SU-DHL-6 (cell line): Measurements from ENCODE around the gene SERINC5.
A peak's percentile ranks its signal among the peaks of the same experiment; 100 is the strongest.

Experiments
- H2AFZ ChIP-seq: fragments of 200-600 bp; sonication (generic); 2 replicates; pipeline ENCODE4 v1.6.1; 2014; ENCODE audit warnings: low read depth, mild to moderate bottlenecking, moderate library complexity, mixed read lengths, antibody characterized with exemption, low read length; ENCODE audit not compliant: severe bottlenecking
- H3F3A ChIP-seq: fragments of 200-600 bp; shearing (Covaris generic); 2 replicates; pipeline ENCODE4 v1.6.0; 2016; ENCODE audit warnings: antibody characterized with exemption, mild to moderate bottlenecking; ENCODE audit not compliant: insufficient read depth
- H3K27ac ChIP-seq: fragments of 200-600 bp; sonication (generic); 2 replicates; pipeline ENCODE4 v1.5.1; 2016; ENCODE audit warnings: low read depth, mild to moderate bottlenecking, low read length, moderate library complexity, mixed read lengths
- H3K27me3 ChIP-seq: fragments of 200-600 bp; sonication (generic), shearing (Covaris generic); 2 replicates; pipeline ENCODE4 v1.6.0; 2014; ENCODE audit warnings: mild to moderate bottlenecking, low read length
- H3K36me3 ChIP-seq: fragments of 200-600 bp; sonication (generic); 2 replicates; pipeline ENCODE4 v1.6.1; 2014; ENCODE audit warnings: mild to moderate bottlenecking, low read length, mixed read lengths
- H3K4me2 ChIP-seq: fragments of 300-600, 200-600 bp; shearing (Covaris generic), sonication (generic); 2 replicates; pipeline ENCODE4 v1.6.0; 2014; ENCODE audit warnings: low read length, low read depth, mild to moderate bottlenecking; ENCODE audit not compliant: poor library complexity, severe bottlenecking
- H3K4me3 ChIP-seq: fragments of 200-600 bp; sonication (generic); 2 replicates; pipeline ENCODE4 v1.5.1; 2014; ENCODE audit warnings: antibody characterized with exemption, low read length, mild to moderate bottlenecking, mixed read lengths; ENCODE audit not compliant: insufficient read depth, poor library complexity, severe bottlenecking
- H3K79me2 ChIP-seq: fragments of 200-600 bp; sonication (generic); 2 replicates; pipeline ENCODE4 v1.6.1; 2014; ENCODE audit warnings: mild to moderate bottlenecking, low read length, moderate library complexity; ENCODE audit not compliant: insufficient read depth
- H3K9ac ChIP-seq: fragments of 200-600 bp; sonication (generic); 2 replicates; pipeline ENCODE4 v1.7.0; 2014; ENCODE audit warnings: mild to moderate bottlenecking, low read length
- H3K9me2 ChIP-seq: fragments of 200-600 bp; sonication (generic); replicated peaks from 2 replicates; pipeline ENCODE4 v1.6.1; 2014; ENCODE audit warnings: low read length; ENCODE audit not compliant: insufficient read depth
- H3K9me3 ChIP-seq: fragments of 200-600 bp; sonication (generic); 2 replicates; pipeline ENCODE4 v1.6.1; 2014; ENCODE audit warnings: low read length, mixed read lengths; ENCODE audit not compliant: insufficient read depth
- H4K20me1 ChIP-seq: fragments of 200-600 bp; sonication (generic); 2 replicates; pipeline ENCODE4 v1.6.1; 2014; ENCODE audit warnings: low read depth, mild to moderate bottlenecking, antibody characterized with exemption, low read length, moderate library complexity, mixed read lengths
- CTCF ChIP-seq: fragments of 200-600 bp; sonication (generic); IDR thresholded peaks from one replicate; pipeline ENCODE4 v1.5.1; 2017; ENCODE audit warnings: antibody characterized with exemption, mild to moderate bottlenecking, low read length, moderate library complexity; ENCODE audit not compliant: insufficient read depth, poor library complexity, severe bottlenecking
- EZH2phosphoT487 ChIP-seq: fragments of 200-600 bp; sonication (generic), shearing (Covaris generic); conservative IDR thresholded peaks from 2 replicates; pipeline ENCODE4 v1.6.1; 2018; ENCODE audit warnings: mild to moderate bottlenecking, antibody characterized with exemption, low read length, moderate library complexity, mixed read lengths

SERINC5 gene

GRCh38 chr5:80194468-80194867 is 61.4 kb downstream of the SERINC5 start:
- peak overlapping the region; percentile 2 for H3K4me3 ChIP-seq
- no peaks in the 10 kb centered on the region for H3K9me2 ChIP-seq
- H3K9ac ChIP-seq = peak overlapping the region; percentile 68
- no peak overlapping the region for H2AFZ ChIP-seq
- TF ChIP-seq CTCF = no peak
- no peak for TF ChIP-seq EZH2phosphoT487
- H3K79me2 ChIP-seq = peaks cover 87% of the 10 kb centered on the region
- peak overlapping the region; percentile 99 for H3K27ac ChIP-seq
- H3F3A ChIP-seq = peaks cover 68% of the 10 kb centered on the region
- peaks cover 9% of the 10 kb centered on the region; the same call in 1 of the 2 replicates for H3K36me3 ChIP-seq
- no peaks in the 10 kb centered on the region for H3K9me3 ChIP-seq
- H3K4me2 ChIP-seq = peak overlapping the region; percentile 98
- H4K20me1 ChIP-seq = no peaks in the 10 kb centered on the region
- no peaks in the 10 kb centered on the region for H3K27me3 ChIP-seq

GRCh38 chr5:80193401-80193800 is 62.4 kb downstream of the SERINC5 start:
- Histone ChIP-seq H3K27me3 (no peaks in the 10 kb centered on the region), H3F3A (peaks cover 77% of the 10 kb centered on the region), H3K4me3 (peak overlapping the region; percentile 26), H3K36me3 (peaks cover 3% of the 10 kb centered on the region; the same call in 1 of the 2 replicates), H3K4me2 (peak overlapping the region; percentile 98), H3K9ac (peak overlapping the region; percentile 68), H3K9me2 (no peaks in the 10 kb centered on the region), H3K79me2 (peaks cover 87% of the 10 kb centered on the region), H3K27ac (peak overlapping the region; percentile 99), H4K20me1 (no peaks in the 10 kb centered on the region), H3K9me3 (no peaks in the 10 kb centered on the region), H2AFZ (no peak overlapping the region)
- TF ChIP-seq CTCF (no peak), EZH2phosphoT487 (no peak)

- Histone ChIP-seq H3K27me3 (no peaks in the 10 kb centered on the region), H3K4me2 (peak overlapping the region; percentile 98), H3K79me2 (peaks cover 87% of the 10 kb centered on the region), H3K9me3 (no peaks in the 10 kb centered on the region), H4K20me1 (no peaks in the 10 kb centered on the region), H3K36me3 (peaks cover 3% of the 10 kb centered on the region; the same call in 1 of the 2 replicates), H3K9me2 (no peaks in the 10 kb centered on the region), H3K27ac (peak overlapping the region; percentile 99), H3F3A (peaks cover 82% of the 10 kb centered on the region), H2AFZ (no peak overlapping the region), H3K4me3 (peak overlapping the region; percentile 34), H3K9ac (peak overlapping the region; percentile 68)
- TF ChIP-seq EZH2phosphoT487 = no peak
- TF ChIP-seq CTCF = no peak
Measured at GRCh38 chr5:80192507-80193241, 63.2 kb downstream of the SERINC5 start.
